Measurements from ENCODE around the gene TXNRD2.

TXNRD2 gene

DNA sequence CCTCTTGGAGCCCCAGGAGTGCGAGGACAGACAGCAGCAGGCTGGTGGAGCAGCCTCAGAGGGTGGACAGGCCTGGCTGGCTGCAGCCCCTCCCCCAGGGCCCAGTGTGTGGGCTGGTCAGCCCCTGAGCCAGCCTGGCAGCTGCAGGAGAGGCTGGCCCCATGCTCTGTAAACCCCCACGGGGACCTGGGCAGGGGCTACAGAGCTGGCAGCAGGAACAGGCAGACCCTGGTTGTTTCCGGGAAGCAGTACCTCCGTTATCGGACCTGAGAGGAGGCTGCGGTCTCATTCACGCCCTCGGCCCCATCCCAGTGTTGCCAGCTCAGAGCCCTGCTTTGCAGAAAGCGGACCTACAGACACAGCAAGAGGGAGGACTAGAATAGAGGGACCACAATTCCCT is 38.6 kb downstream of the TXNRD2 start:
- no peak for DNase-seq

DNA sequence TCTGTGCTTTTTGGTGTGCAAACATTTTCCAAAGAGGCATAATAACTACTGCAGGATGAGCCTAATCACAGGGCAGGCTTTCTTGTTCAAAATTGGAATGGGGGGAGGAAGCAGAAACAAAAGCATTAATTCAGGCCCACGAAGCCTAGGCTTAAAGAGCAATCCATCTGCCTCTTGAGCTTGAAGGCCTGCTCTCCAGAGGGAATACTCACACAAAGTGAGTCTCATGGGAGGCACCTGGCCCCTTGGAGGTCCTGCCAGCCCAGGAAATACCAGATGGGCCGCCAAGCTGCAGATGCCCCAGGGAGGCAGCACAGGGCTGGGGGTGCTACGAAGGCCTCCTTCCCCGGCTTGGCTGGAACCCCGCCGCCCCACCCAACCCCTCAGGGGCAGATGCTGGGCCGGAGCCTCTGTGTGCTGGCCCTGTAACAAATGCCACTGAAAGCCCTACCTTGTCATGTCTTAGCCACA is 39.3 kb downstream of the TXNRD2 start:
- no peak for DNase-seq

DNA sequence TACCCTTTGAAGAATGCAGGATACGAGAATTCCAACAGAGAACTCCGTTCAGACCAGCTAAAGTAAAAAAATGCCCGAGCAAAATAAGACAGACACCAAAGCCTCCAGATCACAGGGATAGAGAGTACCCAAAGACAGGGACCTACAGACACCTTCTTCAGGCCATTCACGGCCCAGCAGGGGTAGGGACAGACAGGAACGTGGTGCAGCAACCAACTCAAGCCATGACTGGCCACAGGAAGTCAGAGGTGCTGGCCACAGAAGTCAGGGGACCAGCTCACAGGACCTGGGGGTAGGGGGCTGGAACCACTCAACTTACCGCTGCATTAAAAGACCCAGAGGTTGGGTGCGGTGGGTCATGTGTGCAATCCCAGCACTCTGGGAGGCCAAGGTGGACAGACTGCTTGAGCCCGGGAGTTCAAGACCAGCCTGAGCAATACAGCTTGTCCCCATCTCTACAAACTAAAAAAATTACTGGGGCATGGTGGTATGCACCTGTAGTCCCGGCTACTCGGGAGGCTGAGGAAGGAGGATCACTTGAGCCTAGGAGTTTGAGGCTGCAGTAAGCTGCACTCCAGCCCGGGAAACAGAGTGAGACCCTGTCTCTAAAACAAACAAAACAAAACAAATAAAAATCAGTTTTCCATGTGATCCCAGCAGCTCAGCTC is 39.9 kb downstream of the TXNRD2 start:
- no peak for DNase-seq

DNA sequence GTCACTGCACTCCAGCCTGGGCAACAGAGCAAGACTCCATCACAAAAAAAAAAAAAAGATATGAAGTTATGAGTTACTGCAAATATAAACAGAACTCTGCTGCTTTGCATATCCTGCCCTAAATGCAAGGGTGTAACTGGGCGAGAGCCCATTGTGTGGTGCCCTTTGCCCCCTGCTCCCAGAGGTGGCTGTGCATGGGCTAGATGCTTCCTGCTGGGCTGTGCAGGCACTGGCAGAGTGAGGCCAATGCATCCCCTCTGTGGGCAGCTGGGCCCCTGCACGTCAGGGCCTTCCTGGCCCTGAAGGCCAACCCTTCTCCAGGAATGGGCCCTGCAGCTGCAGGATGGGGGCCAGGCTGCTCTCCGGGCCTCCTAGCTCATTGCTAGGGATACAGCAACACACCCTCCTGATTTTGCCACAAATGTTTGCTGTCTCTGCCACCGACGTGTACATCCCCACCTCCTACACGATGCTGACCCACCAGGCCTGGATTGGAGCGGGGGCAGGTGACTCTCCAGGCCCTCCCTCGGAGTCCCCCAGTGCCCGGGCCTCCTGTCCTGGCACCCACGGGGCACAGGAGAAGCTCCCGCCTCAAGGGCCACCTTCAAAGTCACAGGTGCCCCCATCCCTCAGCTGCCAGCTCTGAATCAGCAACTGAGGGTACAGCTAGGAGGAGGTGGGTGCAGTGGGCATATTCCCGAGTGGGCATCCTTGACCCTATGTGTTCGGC is 40.7 kb downstream of the TXNRD2 start:
- DNase-seq, result no peak

DNA sequence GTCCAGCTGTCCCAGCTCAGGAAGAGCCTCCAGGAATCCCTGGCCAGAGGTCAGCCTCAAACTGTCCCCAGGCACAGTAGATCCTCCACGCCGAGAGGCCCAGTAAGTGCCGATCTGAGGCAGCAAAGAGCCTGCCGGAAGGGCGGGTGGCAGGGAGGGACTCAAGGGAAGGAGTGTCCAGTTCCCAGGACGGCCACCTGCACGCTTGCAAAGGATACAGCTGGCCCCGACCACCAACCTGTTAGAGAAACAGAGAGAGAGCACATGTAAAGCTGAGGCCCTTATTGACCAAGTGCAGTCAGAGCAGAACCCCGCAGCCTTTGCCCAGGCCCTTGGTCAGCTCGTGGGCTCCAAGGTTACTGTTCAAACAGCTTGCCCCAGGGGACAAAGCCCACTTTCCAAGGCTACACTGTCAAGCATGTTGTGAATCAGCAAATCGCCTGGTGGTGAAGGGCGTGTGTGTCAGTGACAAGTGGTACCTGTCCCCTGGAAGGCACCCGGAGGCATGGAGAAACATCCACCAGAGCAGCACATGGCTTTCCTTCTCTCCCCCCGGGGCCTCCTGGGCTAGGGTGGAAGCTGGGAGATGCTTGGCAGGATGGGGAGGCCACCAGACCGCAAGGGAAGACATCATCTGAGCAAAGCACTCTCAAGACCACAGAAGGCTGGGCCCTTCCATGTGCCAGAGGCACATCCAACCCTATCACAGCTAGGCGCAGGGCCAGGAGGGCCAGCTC is 42.6 kb downstream of the TXNRD2 start:
- DNase-seq, result no peak

DNA sequence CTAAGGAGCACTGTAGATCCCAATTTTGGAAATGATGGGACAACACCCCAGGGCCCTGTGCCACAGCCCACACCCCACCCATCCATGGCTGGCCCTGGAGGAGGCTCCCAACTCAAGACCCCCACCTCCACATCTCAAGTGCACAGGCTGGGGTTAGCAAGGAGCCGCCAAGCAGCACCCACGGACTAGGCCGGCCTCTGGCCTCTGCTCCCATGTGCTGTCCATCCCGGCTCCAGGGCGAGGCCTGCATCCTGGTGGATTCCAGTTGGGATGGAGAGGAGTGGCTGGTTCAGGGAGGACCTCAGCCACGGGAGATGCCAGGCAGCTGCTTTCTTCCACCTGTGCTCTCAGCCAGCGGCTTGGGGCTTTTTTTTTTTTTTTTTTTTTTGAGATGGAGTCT is 43.5 kb downstream of the TXNRD2 start:
- DNase-seq, result no peak

DNA sequence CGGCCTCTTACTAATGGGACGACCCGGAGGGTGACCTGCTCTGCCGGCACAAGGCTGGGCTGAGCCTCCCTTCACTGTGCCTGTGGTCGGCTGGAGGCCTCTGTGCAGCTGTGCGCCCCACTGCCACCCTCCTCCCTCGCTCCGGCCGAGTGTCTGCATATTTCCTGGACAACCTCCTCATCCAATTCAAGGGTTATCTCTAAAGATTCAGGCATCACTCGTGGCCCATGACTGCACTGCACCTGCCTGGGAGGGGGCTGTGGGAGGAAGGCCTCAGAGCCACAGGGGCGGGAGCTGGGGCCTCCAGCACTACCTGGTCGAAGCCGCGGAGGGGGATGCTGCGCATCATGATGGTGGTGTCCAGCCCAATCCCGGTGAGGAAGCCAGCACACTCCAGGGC is 43.9 kb downstream of the TXNRD2 start:
- no peak for DNase-seq

DNA sequence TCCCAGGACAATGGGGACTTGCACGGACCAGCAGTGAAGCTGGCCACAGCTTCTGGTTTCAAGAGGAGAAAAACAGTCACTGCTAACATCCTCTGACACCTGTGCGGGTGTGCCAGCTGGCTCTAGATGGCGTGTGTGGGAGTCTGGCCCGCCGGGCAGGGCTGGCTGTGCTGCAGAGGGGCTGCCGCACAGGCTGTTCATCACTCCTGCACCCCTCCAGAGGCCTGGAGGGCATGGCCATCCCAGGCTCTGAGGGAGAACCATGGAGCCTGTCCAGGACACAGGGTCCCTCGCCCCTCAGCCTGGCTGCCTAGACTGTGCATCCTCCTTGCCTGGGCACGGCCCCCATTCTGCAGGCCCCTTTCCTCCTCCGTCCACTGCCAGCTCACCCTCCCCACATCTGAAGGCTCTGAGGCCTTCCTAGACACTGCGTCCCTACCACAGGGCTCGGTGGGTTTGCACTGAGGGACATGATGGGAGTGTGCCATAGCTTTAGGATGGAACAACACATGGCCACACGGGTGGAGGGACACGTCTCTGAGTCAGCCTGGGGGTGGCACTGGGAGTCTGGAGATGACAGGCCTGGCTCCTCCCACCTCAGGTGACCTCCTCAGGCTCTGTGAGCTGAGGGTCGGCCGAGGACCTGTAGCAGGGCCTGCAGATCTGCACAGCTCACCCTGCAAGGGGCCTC is 44.8 kb downstream of the TXNRD2 start:
- DNase-seq, result no peak

DNA sequence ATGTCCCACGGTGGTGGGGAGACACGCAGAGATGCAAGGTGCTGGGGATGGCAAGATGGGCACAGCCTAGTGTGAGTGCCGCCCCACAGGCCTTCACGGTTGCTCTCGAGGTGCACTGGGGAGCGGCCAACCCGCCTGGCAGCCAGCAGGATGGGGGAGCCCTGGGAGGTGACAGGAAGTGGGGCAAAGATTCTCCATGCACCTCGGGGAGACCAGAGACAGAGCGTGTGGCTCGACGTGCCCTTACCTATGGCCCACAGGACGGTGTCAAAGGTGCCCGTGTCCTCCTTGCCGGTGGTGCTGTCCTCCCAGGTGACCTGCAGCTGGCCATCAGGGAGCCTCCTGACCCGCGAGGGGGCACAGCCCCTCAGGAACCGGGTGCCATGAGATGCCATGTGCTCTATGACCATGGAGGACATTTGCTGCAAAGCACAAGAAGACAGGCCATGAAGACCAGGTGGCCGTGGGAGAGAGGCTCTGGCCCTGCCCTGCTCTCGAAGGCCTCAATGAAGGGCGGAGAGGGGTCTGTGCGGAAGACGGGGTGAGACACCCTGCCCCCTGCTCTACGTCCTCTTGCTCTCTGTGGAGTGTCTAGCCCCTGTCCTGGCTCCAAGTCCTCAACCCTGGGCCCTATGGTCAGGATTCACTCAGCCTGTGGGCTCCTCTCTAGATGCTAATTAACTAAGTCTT is 46.3 kb downstream of the TXNRD2 start:
- DNase-seq, result no peak

DNA sequence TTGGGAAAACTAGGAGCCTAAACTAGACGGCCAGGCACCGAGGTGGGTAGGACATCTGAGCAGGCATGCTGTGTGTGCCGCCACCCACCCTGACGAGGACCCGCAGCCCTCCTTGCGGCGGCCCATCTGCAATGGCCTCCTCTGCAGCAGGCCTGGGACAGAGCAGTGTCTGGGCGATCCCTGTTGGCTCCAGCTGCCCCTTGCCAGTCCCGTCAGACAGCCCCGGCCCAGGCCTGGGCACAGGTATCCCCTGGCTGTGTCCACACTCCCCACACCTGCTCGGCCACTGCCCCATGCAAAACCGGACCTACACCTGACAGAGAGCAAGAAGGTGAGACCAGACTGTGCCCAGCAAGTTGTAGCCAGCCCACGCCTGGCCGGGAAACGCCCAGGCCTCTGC is 48.3 kb downstream of the TXNRD2 start:
- DNase-seq, result no peak

DNA sequence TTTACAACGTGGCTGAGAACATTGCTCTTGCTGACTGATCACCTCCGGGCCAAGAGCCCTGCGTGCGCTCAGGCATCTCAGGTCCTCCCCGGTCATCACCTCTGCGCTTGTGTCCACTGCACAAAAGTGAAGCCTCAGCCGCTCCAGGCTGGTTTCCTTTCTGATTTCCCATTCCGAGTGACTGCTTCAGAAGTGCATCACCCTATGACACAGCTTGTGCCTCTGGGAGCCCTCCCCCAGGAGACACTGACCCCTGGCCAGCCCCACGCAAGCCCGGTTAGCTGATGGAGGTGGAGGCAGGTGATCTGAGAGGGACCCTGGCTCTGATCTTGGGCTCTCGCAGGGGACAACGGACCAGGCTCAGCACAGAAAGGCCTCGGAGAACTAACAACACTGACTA is 48.7 kb downstream of the TXNRD2 start:
- DNase-seq, result no peak

DNA sequence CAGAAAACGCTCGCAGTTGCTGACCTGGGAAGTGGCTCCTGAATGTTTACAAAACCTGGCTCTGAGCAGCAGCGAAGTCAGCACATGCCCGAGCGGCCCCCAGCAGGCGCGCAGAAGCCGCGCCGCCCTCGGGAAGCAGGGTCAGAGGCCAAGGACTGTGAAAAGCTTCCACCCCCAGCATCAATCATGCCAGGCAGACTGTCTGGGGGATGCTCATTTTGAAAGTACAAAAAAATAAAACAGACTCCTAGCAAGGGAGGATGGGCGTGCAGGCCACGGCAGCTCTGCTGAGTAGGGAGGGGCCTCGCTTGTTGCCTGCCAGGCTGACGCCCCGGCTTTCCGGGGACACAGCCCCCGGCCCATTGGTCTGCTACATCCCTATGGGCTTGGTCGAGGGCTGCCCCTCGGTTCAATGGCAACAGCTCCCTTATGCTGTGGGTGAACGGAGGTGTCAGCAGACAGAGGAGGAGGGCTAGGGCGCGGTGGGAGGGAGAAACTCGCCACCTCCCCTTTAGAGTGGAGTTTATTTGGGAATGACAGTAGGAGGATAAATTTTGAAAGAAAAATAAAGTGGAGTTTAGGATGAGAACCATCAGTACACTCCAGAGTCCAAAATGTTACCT is 49.2 kb downstream of the TXNRD2 start:
- peak; percentile 62 to 73 for DNase-seq

DNA sequence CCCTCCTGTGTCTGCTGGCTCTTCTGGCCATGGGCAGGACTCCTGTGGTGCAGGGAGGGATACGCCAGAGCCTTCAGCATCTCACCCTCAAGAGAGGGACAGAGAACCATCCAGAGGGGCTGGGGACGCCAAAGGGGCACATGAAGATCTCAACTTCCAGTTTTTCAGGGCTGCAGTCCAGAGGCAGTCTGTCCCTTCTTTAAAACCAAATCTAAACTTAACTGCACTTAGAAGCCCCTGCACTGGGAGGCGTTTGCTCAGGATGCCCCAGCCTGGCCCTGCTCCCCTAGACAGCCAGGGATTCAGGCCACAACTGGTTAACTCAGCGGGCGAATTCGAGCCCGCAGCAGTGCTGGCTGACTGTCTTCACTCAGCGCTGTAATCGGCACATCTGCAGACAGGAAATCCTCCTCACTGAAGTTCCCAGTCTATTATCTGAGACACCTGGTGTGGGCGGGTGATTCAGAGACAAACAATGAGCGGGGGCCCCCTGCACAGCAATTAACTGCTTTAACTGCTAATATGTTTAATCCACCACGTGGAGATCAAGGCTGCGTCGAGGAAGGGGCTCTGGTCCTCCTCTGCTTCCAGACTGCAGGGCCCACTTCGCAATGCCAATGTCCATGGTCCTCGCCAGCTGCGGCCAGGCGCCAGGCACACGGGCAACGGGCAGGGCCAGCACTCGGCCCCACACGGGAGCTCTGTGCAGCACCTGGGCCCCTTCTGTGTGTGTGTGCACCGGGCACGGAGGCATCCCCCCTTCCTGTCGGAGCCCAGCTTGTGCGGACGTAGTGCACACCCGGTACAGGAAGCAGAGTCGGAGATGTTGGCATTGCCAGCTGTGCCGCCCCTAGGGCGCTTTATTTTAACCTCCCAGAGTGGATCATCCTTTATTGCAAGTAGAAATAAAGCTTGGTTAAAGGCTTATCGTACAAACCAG is 50.0 kb downstream of the TXNRD2 start:
- DNase-seq, result peak; percentile 79 to 87

DNA sequence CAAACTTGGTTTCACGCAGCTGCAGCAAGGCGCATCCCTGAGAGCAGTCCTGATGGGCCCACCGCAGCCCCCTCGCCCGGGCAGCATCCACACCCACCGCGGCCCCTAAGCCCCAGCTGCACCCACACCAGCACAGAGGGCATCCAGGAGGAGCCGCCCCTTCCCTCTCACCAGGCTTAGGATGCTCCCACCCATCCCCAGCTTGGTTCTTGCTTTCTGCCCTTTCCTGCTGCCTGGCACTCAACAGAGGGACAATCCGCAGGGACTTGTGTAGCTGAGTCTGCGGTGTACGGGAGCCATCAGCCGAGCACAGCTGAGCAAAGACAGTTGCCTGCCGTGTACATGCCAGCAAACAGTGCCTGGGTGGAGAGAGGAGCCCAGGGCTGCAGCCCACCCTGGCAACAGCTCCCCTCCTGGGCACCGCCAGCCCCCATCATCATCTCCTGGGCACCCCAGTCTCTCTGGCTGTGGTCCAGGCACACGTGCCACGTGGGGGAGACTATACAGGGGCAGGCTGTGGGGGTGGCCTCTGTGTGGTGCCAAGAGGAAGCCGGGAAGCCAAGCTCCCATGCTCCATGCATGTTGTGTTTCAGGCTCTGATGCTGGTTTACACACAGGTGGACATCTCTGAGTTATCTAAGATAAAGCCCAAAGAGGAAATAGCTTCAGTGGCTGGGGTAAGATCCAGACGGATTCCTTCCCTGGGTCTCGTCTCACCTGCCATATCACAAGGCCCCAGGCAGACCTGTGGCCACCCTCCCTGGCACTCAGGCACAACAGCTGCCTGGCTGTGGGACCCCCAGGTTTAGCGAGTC is 50.9 kb downstream of the TXNRD2 start:
- no peak for DNase-seq

DNA sequence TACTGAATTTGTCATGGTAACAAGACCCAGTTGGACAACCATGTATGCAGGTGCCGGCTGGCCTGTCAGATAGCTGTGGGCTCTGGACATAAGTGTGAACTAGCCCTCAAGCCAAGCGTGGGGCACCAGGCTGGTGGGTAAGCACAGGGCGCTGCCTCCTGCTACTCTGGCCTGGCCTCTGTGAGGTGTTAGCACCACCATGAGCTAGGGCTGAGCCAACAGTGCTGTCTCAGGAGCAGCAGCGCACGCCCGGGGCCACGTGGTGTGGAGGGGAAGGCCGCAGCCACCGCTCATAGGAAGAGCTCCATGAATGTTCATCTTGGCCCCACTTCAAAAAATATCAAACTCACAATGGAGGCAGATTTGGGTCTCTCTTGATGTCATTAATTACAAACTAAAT is 51.7 kb downstream of the TXNRD2 start:
- DNase-seq, result peak; percentile 42 to 46

DNA sequence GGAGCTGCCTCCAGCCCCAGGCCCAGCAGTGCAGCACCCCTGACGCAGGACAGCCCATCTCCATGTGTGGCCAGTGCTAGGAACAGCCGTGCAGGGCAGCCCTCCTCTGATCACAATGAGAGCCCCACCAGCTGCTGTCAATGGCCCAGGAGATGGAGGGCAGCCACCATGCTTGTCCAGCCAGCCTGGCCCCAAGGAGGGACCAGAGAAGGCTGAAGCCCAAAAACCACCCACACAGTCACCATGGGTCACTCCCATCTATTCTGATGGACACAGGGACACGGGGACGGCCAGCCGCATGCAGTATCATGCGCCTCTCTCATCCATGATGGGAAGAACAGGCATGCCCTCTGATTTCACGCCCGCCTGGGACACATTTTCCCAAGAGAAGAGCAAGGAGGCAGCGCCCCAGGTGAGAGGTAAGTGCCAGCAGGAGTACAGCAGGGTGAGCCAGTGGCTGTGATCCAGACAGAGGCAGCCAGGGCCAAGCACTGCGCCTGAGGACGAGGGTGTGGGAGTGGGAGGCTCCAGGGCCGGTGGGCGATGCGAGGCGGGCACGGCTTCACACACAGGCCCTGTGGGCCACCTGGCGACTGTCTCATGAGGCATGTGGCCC is 53.4 kb downstream of the TXNRD2 start:
- DNase-seq, result no peak

DNA sequence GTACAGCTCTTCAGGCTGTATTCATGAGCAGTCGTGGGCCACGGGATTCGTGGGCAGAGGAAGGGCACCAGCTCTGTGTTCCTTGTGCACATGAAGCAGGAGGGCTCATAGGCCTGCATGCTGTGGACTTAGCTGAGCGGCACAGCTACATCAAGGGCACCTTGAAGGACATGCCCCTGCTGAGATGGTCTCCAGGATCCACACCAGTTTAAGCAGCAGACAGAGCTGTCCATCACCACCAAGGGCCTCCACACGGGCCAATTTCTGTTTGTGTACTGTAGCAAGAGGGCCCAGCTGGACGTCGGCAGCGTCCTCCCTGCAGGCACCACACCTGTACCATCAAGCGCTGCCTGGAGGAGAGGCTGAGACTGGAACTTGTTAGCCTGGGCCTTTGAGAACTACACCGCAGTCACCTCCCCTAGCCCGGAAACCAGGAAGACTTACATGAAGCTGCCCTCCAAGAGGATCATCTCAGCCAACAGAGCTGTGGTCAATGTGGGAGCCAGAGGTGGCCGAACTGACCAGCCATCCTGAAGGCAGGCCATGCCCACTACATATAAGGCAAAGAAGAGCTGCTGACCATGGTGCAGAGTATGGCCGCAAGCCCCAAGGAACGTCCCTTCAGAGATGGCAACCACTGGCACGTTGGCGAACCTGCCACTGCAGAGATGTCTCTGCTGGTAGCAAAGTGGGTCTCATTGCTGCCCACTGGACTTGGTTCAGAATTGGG is 54.2 kb downstream of the TXNRD2 start:
- DNase-seq, result no peak

DNA sequence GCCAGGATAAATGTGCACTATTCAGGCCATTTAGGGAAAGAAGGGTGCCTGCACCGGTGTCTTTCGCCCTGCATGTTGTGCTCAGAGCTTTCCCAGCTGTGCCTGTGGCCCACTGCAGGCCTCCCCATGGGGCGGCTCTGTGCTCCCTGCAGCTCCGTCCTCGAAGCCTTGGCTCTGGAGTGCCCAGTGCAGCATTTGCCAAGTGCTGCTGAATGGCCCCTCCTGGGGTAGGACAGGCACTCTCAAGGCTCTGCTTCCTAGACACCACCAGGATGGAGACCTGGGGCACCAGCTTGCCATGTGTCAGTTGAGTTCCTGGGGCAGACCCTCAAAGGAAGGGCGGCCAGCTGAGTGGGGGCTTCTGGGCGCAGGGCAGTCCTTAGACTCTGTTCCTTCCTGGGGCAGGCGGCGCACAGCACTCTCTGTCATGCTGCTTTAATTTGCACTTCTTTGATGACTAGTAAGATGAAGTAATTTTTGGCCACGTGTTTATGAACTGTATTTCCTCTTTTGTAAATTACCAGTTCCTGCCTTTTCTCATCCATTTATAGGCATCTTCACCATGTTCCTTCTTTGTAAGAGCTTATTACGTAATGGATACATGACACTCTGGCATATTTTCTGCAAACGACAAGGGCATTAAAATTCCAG is 54.9 kb downstream of the TXNRD2 start:
- DNase-seq, result peak in 1 of 2 experiments; percentile 26

All from activated CD4-positive, alpha-beta T cell treated with anti-CD3 and anti-CD28 coated beads, Interleukin-2, amount 50 U/mL, for 48 hours (primary cell).